ENCODE results near the gene RPH3AL.

RPH3AL gene

DNA sequence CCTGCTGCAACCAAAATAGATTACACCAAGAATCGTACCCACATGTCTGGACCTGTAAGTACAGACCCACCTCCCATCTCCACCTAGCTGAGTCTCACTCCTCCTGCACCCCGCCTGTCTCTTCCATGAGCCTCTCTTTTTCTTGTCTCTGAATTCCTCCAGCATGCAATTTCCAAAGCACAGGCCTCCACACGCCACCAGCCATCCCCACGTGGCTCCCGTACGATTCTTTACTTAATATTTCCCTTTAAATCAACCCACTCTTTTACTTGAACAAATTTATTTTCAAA lies 1.2 kb downstream of the RPH3AL start:
- no peak for DNase-seq

DNA sequence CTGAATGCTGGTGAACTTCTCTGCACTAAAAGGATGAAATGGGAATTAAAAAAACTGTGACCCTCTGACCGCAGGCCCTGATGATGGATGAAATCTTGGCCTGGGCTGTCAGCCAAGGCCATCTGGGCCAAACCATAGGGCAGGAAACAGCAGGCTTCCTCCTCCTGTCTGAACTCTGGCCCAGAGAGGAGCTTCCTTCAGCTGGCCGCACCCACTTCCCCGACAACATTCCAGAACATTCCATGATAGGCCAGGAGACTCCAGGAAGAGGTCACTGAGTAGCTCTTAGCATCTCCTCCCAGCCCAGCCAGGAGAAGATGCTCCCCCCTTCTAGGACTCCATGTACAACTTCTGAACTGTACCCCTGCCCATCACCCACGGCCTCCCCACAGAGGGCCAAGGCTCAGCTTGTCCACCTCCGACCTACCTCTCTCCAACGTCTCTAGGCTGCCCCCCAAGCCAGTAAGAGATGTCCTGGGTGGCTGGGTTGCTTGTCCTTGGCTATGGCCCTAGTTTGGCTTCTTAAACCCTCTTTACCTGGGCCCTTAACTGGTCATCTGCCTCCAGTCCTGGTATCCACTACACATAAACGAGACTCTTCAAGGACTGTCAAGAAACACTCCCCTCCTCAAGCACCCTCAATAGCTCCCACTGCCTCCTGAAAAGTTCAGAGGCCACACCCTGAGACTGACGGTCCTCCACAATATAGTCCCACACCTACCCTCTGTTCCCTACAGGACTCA lies 1.7 kb downstream of the RPH3AL start:
- no peak for DNase-seq

DNA sequence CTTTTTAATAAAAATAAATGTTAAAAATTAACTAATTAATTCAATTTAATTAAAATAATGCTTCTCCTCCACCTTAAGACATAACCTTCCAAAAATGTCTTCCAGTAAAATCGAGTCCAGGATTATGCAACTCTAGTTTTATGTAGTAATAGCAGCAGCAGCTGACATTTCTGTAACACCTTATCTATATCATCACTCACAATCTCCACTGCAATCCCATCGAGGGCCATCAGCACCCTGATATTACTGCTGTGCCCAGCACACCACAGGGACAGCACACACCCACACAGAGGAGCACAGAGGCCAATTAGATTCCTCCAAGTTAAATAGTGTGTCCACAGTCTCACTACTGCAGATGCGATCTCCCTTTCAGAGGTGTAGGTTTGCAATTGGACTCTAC lies 2.9 kb downstream of the RPH3AL start:
- DNase-seq: no peak

DNA sequence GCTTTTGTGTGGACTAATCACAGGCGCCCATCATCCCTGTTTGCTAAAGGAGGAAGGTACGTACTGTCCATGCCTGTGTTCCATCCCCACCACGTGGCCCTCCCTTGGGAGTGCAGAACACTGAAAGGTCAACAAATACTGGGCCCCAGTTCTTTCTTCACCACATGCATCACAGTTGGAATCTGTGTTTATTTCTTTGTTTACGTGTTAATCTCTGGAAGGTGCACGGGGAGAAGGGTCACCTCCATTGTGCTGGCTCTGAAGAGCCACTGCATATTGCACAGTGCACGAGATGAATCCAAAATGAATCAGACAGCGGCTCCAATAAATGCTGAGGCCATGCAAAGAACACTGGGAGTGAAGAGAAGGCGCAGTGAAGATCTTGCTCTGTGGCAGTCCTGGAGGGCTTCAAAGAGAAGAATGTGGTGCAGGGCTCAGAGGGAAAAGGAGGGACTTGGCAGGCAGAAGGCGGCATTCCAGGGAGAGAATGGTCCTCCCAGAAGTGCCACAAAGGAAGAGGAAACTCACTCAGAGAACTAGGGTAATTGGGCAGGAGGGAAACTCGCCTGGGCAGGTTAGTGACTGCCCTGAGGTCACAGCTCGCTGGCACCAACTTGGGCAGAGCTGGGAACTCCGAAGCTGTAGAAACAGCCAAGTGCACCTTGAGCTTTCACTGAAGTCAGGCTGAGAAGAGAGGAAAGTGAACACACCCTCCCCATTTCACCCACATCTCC lies 3.7 kb downstream of the RPH3AL start:
- no peak for DNase-seq

DNA sequence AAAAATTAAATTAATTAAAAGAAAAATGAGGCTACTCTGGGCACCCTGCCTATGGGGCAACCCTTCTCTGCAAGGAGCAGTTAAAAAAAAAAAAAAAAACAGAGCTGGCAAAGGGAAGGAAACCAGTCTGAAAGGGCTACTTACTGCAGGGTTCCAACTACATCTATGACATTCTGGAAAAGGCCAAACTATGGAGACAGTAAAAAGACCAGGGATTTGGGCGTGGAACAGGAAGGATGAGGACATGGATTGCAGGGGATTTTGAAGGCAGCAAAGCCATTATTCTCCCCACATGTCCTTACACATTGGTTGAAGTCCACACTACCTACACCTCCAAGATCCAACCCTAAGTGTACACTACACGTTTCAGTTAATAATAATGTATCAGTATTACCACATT lies 4.6 kb downstream of the RPH3AL start:
- no peak for DNase-seq

DNA sequence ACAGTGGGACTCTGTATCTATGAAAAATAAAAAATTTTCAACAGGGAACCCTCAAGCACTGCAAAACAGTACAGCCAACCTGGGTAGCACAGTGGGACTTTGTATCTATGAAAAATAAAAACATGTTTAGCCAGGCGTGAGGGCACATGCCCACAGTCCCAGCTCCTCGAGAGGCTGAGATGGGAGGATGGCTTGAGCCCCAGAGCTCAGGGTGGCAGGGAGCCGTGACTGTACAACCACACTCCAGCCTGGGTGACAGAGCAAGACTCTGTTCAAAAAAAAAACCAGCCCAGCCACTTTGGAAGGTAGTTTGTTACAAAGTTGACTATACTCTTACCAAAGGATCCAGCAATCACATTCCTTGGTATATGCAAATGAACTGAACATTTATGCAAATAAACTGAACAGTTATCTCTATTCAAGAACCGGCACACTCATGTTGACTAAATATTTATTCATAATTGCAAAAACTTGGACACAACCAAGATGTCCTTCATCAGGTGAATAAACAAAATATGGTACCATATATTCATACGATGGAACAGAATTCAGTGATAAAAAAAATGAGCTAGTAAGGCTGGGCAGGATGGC lies 5.2 kb downstream of the RPH3AL start:
- DNase-seq: peak; percentile 12

DNA sequence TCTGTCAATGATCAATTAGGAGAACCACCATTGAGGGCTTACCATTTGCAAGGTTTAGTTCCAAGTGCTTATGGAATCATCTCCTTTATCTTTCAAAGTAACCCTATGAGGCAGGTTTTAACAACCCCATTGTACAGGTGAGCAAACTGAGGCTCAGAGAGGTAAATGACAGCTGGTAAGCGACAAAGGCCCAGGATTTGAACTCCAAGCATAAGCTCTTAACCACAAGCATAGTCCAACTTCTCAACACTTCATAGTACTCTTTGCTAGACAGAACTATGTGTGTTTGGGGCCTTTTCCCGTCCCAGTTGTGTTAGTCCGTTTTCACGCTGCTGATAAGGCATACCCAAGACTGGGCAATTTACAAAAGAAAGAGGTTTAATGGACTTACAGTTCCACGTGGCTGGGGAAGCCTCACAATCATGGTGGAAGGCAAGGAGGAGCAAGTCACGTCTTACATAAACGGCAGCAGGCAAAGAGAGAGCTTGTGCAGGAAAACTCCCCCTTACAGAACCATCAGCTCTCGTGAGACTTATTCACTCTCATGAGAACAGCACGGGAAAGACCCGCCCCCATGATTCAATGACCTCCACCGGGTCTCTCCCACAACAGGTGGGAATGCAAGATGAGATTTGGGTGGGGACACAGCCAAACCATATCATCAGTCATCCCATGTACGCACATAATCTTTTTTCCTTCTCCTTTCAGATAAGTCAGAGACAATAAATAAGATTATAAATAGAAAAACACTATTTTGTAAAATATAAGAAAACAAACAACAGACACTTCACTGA lies 6.4 kb downstream of the RPH3AL start:
- no peak for DNase-seq

DNA sequence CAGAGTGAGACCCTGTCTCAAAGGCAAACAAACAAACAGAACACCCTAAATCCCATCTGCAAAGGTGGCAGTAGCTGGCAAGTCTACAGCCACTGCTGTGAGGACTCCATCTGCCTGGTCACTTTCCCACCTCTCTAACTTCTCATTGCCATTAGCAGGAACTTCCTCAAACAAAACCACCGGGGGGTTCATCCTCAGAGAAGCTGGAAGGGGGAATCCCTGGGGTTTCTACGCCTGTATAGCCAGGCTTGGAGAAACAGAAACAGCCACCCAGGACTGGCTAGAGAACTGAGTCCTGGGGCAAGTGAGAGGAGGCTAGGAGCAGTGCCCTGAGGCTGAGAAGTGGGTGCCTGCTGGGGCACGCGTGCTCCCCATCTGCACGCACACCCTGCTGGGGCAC lies 7.3 kb downstream of the RPH3AL start:
- no peak for DNase-seq

DNA sequence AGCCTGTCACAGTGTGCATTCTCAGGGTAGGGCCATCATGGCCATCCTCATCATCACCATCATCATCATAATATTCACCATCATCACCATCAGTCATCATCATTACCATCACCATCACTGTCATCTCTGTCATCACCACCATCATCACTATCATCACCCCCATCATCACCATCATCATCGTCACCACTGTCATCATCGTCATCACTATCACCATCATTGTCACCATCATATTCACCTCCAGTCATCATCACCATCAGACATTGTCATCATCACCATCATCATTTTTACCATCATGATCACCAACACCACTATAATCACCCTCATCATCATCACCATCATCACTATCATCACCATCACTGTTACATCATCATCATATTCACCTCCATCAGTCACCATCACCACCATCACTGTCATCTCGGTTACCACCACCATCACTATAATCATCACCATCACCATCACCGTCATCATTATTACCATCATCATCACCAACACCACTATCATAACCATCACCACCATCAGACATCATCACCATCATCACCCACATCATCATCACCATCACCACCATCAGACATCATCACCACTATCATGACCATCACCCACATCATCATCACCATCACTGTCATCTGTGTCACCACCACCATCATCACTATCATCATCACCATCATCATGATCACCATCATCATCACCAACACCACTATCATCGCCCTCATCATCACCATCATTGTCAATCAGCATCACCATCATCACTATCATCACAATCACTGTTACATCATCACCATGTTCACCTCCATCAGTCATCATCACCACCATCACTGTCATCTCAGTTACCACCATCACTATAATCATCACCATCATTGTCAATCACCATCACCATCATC lies 8.5 kb downstream of the RPH3AL start:
- no peak for DNase-seq

DNA sequence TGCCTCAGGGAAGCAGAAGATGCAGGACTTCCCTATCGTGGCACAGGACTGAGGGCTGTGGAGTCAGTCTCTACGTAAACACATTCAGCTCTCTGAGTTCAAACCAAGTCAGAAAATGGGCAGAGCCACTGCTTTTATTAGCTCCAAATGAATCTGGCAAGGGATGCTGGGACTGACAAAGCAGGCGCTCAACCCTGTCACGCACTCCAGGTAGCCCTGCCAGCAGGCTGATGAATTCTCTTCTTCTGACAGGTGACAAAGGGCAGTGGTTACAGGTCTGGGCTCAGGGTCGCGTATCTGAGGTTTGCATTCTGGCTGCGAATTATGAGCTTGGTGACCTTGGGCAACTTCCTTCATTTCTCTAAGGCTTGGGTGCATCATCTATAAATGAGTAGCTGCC lies 9.4 kb downstream of the RPH3AL start:
- DNase-seq: no peak

DNA sequence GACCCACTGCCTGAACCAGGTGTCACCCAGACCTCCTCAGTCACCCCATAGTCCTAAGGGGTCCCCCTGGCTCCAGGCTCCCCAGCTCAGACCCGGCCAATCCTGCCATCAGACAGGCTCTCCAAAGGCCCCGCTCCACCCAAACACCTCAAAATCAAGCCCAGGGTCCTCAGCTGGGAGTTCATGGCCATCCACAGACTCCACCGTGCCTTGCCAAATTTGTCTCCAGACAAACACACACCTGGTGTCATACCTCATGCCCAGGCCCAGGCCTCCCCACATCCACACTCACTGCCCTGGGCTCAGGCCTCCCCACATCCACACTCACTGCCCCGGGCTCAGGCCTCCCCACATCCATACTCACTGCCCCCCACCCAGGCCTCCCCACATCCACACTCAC lies 12.5 kb downstream of the RPH3AL start:
- no peak for DNase-seq

DNA sequence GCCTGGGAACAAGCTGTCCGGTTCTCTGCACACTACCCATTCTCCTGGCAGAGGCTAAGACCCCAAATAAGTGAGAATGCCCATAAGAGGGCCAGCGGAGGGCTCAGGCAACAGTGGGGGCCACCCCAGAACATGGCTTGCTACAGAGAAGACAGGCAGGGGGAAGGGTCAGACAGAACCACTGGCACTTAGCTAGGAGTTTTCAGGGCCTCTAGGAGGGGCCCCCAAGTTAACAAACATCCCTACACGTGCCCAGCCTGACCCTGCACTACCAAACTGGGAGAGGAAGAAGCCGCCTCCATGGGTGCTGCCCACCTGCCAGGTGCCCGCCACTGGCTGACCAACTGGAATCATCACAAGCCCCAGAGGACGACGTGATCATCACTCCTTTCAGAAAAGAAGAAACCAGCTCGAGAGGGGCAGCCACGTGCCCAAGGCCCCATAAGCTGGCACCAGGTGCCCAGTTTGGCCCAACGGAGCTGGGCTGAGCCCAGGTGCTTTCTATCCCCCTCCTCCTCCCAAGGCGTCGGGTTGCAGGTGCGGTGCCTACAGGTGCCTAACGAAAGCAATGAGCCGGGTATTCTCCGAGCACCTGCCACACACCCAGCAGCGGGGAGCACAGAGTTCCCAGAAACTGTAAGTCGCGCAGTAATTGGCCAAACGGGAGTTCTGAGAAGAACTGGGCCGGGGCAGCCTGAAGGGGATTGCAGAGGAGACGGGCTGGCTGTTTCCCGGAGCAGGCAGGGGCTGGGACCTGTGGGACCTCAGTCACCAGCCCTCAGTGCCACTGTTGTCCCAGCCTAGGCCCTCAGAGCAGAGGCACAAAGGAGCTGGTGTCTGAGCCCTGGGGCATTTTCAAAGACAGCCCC lies 13.2 kb downstream of the RPH3AL start:
- no peak for DNase-seq

DNA sequence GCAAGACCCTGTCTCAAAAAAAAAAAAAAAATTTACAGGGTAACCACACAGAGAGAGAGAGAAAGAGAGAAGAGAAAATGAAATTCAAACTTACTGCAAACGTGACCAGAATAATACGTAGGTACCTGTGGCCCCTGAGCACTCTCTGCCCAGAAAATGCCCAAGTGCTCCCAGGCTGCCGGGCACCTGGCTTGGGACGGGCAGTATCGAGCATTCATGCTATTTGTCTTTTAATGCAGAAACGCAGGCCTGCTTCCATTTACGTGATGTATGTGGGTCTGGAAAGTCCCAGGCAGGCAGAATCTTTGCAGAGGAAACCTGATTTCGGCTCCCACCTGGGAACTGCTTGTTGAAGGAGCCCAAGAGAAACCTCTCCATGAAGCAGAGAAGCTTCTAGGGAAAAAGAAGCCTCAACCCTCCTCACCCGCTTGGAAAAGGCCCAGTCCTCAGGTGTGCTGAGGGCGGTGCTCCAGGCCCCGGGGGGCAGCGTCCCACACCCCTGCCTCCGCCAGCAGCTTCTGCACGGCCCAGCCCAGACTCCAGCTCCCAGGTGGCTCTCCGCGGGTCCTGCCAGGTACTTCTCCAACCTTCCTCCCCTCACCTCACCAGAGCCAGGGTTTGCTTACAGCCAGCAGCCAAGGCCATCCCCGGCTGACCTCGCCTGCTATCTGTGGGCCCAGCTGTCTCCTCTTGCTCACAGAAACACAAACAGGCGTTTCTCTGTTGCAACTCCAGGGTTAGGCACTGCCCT lies 14.0 kb downstream of the RPH3AL start:
- no peak for DNase-seq

DNA sequence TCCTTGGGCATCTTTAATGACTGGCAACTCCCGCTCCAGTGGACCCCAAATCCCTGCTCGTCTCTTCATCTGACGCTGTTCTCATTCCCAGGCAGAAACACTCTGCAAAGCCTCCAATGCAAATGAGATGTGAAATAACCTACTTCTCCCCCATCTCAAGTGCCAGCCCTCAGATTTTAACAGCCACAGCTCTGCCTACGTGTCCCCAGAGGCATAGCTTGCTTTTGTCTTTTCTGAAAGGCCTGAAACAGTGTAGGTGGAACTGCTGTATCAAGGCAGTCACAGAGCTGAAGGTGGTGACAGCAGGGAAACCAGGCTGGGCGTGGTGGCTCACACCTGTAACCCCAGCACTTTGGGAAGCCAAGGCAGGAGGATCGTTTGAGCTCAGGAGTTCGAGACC lies 14.7 kb downstream of the RPH3AL start:
- no peak for DNase-seq

DNA sequence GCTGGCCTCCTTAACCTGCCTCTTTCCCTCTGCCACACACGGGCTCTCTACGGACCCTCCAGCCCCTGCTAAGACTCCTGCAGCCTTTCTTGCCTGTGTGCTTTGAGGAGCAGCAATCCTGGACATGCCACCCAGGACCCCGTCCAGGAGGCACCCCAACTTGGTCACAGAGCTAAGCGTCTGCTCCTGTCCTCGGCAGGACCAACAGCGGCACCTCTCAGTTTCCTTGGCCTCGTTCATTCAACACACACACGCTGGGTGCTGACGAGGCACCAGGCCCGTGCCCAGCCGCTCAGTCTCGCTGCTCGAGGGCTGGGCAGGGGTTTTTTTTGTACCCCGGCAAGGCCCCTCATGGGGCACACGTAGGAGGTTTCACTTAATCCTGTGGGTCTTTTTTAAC lies 15.2 kb downstream of the RPH3AL start:
- DNase-seq: no peak

DNA sequence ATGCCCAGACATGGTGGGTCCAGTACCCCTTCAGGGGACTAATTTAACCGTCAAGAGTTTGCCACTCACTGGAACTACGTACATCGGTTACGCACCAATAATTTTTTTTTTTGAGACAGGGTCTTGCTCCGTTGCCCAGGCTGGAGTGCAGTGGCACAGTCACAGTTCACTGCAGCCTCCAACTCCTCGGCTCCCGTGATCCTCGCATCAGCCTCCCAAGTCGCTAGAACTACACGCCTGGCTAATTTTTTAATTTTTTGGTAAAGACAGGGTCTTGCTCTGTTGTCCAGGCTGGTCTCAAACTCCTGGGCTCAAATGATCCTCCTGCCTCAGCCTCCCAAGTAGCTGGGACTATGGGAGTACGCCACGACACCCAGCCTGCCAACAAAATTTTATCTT lies 15.6 kb downstream of the RPH3AL start:
- DNase-seq: no peak

DNA sequence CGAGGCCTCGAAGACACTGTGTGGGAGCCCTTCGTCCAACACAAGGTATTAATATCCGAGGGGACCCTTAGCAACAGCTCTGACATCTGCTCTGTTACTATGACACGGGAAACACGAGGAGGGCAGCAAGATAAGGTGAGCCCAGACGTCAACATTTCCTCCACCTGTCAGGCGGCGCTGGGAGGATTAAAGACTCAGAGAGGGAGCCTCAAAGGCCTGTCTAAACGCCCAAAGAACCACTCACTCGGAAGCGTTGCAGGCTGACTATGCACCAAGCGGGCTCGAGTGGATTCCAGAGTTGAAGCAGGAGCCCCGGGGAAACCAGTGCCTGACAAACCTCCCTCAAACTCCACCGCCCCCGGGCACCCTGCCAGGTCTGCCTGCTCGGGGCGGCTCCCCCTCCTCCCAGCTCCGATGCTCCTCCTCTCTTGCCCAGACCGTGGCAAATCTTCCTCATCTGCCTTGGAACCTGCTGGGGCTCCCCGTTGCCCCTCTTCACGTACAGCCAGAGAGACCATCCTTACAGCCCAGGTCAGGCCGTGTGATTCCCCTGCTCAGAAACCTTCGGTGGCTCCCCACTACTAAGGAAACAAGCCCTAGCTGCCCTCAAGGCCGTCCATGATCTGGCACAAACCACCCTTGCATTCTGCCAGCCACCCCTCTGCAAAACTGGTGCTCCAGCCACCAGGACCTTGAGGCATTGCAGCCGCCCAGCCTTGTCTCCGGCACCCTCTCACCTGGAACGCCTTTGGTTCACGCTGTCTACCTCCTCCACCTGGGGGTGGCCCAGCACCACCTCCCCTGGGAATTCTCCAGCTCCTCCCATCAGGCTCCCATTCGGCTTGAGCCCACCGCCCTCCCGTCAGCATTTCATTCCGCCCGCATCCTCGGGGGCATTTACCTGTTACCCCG lies 16.2 kb downstream of the RPH3AL start:
- DNase-seq: no peak

DNA sequence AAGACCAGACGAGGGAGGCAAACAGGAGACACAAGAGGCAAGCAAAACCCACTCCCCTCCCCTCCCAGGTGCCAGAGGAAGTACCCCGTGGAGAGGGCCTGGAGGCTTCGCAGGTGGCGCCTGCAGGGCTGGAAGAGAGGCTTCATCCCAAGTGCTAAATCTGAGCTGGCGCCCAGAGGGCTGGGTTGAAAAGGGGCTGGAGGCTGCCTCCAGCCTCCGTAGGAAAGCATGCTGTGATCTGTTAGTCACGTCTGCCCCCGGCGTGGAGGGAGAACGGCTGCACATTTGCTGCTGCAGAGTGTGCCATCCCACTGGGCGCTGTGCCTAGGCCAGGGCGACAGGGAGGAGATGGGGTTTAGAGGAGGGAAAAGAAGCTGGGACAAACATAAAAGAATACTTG lies 16.9 kb downstream of the RPH3AL start:
- DNase-seq: no peak

DNA sequence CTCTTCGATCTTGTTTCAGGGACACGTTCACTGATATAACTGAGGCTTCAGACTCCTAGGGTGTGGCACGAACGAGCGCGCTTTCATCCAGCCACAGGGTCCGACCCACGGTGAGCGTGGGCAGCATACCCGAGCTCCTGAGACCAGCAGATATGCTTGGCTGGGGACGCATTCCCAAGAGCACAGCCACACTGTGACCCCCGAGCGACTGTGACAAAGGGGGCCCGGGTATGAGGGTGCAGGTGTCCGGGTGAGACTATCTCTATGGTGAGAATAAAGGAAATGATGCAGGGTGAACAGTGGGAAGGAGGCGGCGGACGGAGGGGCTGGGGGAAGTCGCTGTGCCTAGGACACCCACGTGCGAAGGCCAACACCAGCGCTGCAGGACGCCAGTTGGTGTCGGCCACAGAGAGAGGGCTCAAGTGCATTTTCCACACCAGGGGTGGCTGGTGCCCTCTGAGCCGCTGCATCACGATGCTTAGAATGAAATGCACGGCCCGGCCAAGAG lies 17.6 kb downstream of the RPH3AL start:
- DNase-seq: no peak

All from NCI-H1048 (cell line).